HEK293T (cell line): ENCODE data around the gene BMPER.

Experiments
- CTCF ChIA-PET: fragments of 350-600 bp; formaldehyde crosslinking; extraction: SDS; loops from one replicate; lab custom pipeline; 2021; ENCODE audit warnings: antibody characterized with exemption, inconsistent platforms; lab: Yijun Ruan, JAX
- POLR2A ChIA-PET: fragments of 350-600 bp; formaldehyde crosslinking; extraction: SDS; loops from one replicate; lab custom pipeline; 2020; ENCODE audit warnings: antibody characterized with exemption, inconsistent platforms; lab: Yijun Ruan, JAX
- DNase-seq: peaks from one replicate; pipeline ENCODE4 v3.0.0; 2012; ENCODE audit warnings: mixed read lengths; ENCODE audit errors: extremely low spot score
- ARNT ChIP-seq: fragments of 450-650 bp; IDR thresholded peaks from 2 replicates; pipeline ENCODE4 v1.6.1; 2017; ENCODE audit warnings: mild to moderate bottlenecking
- BHLHE40 ChIP-seq: fragments of 450-650 bp; IDR thresholded peaks from 2 replicates; pipeline ENCODE4 v1.6.1; 2016; ENCODE audit warnings: mild to moderate bottlenecking, moderate library complexity, borderline replicate concordance
- CTBP1 ChIP-seq: fragments of 450-650 bp; IDR thresholded peaks from 2 replicates; pipeline ENCODE4 v1.6.1; 2016; ENCODE audit warnings: borderline replicate concordance
- ELF4 ChIP-seq: fragments of 450-650 bp; IDR thresholded peaks from 2 replicates; pipeline ENCODE4 v1.6.1; 2017; ENCODE audit warnings: antibody characterized with exemption
- FOXA1 ChIP-seq: fragments of 450-650 bp; IDR thresholded peaks from 2 replicates; pipeline ENCODE4 v1.6.1; 2016; ENCODE audit warnings: mild to moderate bottlenecking
- FOXK2 ChIP-seq: fragments of 450-650 bp; IDR thresholded peaks from 2 replicates; pipeline ENCODE4 v1.6.1; 2016; ENCODE audit warnings: mild to moderate bottlenecking
- FOXM1 ChIP-seq: fragments of 450-650 bp; IDR thresholded peaks from 2 replicates; pipeline ENCODE4 v1.6.1; 2017; ENCODE audit warnings: mild to moderate bottlenecking, borderline replicate concordance
- HDGF ChIP-seq: fragments of 450-650 bp; IDR thresholded peaks from 2 replicates; pipeline ENCODE4 v1.6.1; 2017; ENCODE audit warnings: antibody characterized with exemption, borderline replicate concordance
- L3MBTL2 ChIP-seq: fragments of 450-650 bp; conservative IDR thresholded peaks from 2 replicates; pipeline ENCODE4 v1.6.1; 2016; ENCODE audit warnings: mild to moderate bottlenecking
- LEF1 ChIP-seq: fragments of 450-650 bp; IDR thresholded peaks from 2 replicates; pipeline ENCODE4 v1.6.1; 2017; ENCODE audit warnings: mild to moderate bottlenecking, borderline replicate concordance
- NFRKB ChIP-seq: fragments of 450-650 bp; IDR thresholded peaks from 2 replicates; pipeline ENCODE4 v1.6.1; 2016; ENCODE audit warnings: mild to moderate bottlenecking, moderate library complexity
- SP1 ChIP-seq: fragments of 450-650 bp; IDR thresholded peaks from 2 replicates; pipeline ENCODE4 v1.6.1; 2017
- SUZ12 ChIP-seq: fragments of 450-650 bp; IDR thresholded peaks from 2 replicates; pipeline ENCODE4 v1.6.1; 2016; ENCODE audit warnings: mild to moderate bottlenecking
- TARDBP ChIP-seq: fragments of 450-650 bp; IDR thresholded peaks from 2 replicates; pipeline ENCODE4 v1.6.1; 2016
- ZNF384 ChIP-seq: fragments of 450-650 bp; IDR thresholded peaks from 2 replicates; pipeline ENCODE4 v1.6.1; 2016
- TF ChIP-seq, protein P1 (sequence below): fragments of 450-650 bp; IDR thresholded peaks from 2 replicates; pipeline ENCODE4 v1.6.1; 2016

BMPER gene

DNA sequence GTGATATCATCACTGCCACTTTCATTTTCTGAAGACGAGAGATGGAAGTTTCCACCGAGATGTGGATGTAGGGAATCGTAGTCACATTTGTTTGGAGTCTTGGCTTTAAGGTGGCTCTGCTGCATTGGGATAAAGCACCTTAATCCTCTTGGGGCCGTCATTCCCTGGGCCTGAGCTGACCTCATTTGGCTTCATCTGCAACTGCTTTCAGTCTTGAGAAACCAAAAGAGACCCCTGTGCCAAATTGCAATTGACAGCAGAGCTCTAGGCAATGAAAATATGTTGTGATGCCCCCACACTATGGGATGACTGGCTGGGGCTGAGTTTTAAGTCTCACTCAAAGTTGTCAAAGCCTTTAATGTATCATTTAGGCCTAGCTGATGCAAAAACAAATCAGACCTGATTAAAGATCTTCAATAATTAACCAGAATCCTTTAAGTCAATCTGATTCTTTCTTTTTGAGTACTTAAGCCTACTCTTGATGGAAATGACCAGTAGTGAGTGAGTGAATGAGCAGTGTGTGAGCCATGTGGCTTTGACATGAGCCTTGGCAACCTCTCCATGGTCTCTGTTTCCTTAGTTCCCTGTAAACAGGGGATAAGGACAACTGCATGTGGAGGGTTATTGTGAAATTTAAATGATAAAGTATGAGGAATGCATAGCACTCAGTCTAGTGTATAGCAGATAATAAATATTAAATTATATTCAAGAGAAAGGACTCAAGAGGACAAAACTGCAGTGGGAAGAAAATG lies 155.0 kb downstream of the BMPER start:
- ChIA-PET CTCF (no interaction called here), POLR2A (no interaction called here)
- TF ChIP-seq FOXM1 (no peak), HDGF (no peak), CTBP1 (no peak), ARNT (no peak), ELF4 (no peak), LEF1 (no peak), SP1 (no peak), ZNF384 (no peak), FOXA1 (no peak), L3MBTL2 (no peak), TARDBP (no peak)
- DNase-seq, result no peak

DNA sequence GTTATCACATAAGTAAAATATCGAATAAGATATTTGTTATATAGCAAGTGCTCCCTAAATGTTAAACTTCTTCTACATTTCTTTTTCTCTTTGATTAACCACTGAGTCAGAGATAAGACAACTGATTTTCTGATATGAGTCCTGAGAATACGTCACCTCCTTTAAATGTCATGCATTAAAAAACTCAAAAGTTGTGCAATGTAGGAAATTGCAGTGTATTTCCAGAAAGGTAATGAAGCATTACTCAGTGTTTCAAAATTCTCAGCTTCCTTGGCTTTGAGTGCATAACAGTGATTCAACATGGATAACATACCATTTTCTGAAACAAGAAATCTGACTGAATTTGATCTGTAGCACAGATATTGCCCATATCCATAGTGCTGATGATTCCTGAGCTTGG lies 155.8 kb downstream of the BMPER start:
- TF ChIP-seq ZNF384 (no peak), NFRKB (no peak)
- TF ChIP-seq, protein P1, sequence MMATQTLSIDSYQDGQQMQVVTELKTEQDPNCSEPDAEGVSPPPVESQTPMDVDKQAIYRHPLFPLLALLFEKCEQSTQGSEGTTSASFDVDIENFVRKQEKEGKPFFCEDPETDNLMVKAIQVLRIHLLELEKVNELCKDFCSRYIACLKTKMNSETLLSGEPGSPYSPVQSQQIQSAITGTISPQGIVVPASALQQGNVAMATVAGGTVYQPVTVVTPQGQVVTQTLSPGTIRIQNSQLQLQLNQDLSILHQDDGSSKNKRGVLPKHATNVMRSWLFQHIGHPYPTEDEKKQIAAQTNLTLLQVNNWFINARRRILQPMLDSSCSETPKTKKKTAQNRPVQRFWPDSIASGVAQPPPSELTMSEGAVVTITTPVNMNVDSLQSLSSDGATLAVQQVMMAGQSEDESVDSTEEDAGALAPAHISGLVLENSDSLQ, result no peak
- ChIA-PET CTCF (no interaction called here), POLR2A (no interaction called here)
- no peak for DNase-seq

DNA sequence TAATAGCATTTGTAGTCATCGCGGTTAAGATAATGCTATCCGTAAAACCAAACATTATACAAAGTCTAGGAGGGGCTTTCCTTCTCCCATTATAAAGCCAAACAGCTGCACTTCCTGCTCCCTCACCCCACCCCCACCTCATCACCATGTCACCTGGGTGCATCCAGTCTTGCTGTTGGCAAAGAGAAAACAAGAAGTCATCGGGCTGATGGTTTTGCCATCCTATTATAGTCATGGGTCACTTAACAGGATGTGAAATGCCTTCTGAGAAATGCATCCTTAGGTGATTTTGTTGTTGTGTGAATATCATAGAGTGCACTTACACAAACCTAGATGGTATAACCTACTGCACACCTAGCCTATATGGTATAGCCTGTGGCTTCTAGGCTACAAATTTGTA lies 157.0 kb downstream of the BMPER start:
- DNase-seq, result no peak
- no peak for TF ChIP-seq FOXM1
- TF ChIP-seq BHLHE40, result no peak
- no peak for TF ChIP-seq SP1
- no peak for TF ChIP-seq L3MBTL2
- TF ChIP-seq SUZ12, result no peak
- TF ChIP-seq, protein P1, result no peak
- no peak for TF ChIP-seq CTBP1
- no peak for TF ChIP-seq ARNT
- TF ChIP-seq LEF1, result no peak
- TF ChIP-seq ELF4, result no peak
- TF ChIP-seq NFRKB, result no peak
- TF ChIP-seq ZNF384, result no peak
- no peak for TF ChIP-seq FOXA1
- no peak for TF ChIP-seq TARDBP
- no peak for TF ChIP-seq FOXK2
- TF ChIP-seq HDGF, result no peak
- CTCF ChIA-PET, result interaction anchor here (1.5 kb wide), 1 partner anchor 130 kb away, joined by 4 read pairs; no protein-coding TSS in a partner anchor
- POLR2A ChIA-PET, result no interaction called here

DNA sequence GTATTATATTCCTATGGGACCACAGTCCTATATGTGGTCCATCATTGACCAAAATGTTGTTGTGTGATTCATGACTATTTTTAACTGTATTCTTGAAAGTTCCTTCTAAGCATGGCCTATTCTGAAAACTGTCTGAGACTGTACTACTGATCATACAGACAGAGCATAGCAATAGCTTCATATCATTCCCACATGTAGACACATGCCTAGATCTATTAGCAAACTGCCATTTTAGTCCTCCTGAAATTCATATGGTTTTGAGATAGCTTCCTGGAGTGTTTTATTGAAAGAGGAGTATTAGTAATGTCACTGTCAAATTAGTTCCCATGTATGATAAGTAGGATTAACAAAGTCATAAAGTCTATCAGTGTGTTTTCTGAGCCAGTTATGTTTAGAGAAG lies 157.5 kb downstream of the BMPER start:
- ChIA-PET CTCF (interaction anchor here (1.5 kb wide), 1 partner anchor 130 kb away, joined by 4 read pairs; no protein-coding TSS in a partner anchor), POLR2A (no interaction called here)
- TF ChIP-seq FOXA1 (no peak), FOXM1 (no peak), BHLHE40 (no peak), HDGF (no peak), ARNT (no peak), LEF1 (no peak), SP1 (no peak), ELF4 (no peak), FOXK2 (no peak), TARDBP (no peak), CTBP1 (no peak), L3MBTL2 (no peak), NFRKB (no peak), SUZ12 (no peak), ZNF384 (no peak)
- TF ChIP-seq, protein P1, result no peak
- no peak for DNase-seq

DNA sequence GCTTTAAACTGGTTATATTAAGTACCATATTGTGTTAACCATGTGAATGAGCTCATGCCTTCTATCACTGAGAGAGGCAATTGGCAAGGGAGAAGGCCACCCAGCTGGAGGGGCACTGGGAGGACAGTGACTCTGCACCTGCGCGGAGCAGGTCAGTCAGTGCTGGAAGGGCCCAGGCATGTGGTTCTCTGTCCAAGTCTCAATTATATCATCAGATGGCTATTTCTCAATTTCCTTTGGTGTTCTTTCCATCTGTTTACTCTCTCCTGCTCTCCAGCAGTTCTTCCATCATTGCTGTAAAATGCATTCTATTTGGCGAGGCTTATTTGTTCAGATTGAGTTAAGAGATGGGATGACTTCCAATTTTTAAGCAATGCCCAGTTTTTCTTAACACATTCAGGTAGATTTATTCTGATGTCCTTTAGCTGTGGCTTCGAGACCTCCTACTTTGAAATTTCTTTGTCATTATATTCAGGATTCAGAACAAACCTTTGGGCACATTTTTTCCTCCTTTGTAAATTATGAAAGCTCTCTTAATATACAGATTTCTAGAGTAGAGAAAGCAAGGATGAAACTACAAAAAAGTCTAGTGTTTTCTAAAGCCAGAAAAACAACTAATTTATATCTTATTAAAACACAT lies 159.3 kb downstream of the BMPER start:
- ChIA-PET CTCF (no interaction called here), POLR2A (no interaction called here)
- no peak for DNase-seq
- no peak for TF ChIP-seq ELF4

DNA sequence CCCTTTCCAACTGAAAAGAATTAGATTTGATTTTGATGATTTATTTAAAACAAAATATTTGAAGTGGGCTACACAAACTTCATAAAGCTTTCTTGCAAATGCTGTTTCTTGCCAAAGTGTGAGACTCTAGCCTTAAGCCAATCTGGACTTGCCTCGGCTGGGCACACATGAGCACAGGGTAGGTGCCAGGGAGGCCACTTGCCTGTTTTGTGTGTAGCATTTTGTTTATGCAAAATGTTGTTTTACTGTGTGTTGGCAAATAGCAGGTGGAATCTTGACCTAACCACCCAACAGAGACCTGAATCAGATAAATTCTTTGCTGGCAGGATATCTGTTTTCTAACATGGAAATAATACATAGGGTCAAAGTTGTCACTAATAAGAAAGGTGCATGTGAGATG lies 161.1 kb downstream of the BMPER start:
- ChIA-PET CTCF (interaction anchor here (1.1 kb wide), 1 partner anchor 134 kb away, joined by 3 read pairs; no protein-coding TSS in a partner anchor), POLR2A (no interaction called here)
- TF ChIP-seq BHLHE40 (no peak), SP1 (no peak), ZNF384 (no peak), FOXM1 (no peak)
- DNase-seq, result no peak
